ENCODE results near the gene CMC2. TPM values are rescaled to one million over a fixed set of nuclear protein-coding genes. Genes with fewer than 3 reads are reported as not detected.
A peak's percentile ranks its signal among the peaks of the same experiment; 100 is the strongest.

The CMC2 gene
- total and polyA plus RNA-seq, 2 of the 8 experiments (the other 6 are each of a cell fraction or from before 2014, with no cell fraction given): 66.6 to 116 TPM

GRCh38 chr16:80938004-80938878, 68.4 kb downstream of the CMC2 start:
- TF ChIP-seq SRF (IDR thresholded peaks at IDR 0.05; ENCODE audit: low read depth, low read length) (no peak), RFX5 (IDR thresholded peaks at IDR 0.05; ENCODE audit: borderline replicate concordance, low read depth, low read length) (no peak), TCF12 (IDR thresholded peaks at IDR 0.05; ENCODE audit: low read depth, low read length) (peak; percentile 71; the same call in 1 of the 2 replicates)
- no peak for DNase-seq (ENCODE audit: low read depth in 1 of 2, low spot score in 2 of 2)
- no peak for FAIRE-seq
- no peaks in the 10 kb centered on the region for H3K23me2 ChIP-seq (ENCODE audit: low read depth, low read length)
- no peaks in the 10 kb centered on the region; the same call in 1 of the 2 replicates for H3K79me1 ChIP-seq (ENCODE audit: low read depth, low read length)
- 78% methylated on average over 15 of the region's 15 CpGs; no CpG with 5 or more reads in 1 of the 2 experiments for WGBS, 2 experiments (ENCODE audit: extremely low coverage in 1 of 2, insufficient coverage in 1 of 2, insufficient read length in 1 of 2, insufficient replicate concordance in 2 of 2, low coverage in 1 of 2, low lambda C conversion rate in 2 of 2, missing lambda C conversion rate in 1 of 2)
- H3K4me3 ChIP-seq (ENCODE audit: extremely low read depth in 1 of 4, insufficient read depth in 2 of 4, low read depth in 3 of 4, low read length in 4 of 4): no peak overlapping the region
- ChIA-PET POLR2A (ENCODE audit: partially characterized antibody) (interaction anchor here (0.8 to 1.3 kb wide), 2 partner anchors 69 to 73 kb away, joined by 3 read pairs; partner anchors contain the start of genes CENPN and CMC2), CTCF (ENCODE audit: partially characterized antibody) (interaction anchor here (0.8 to 3.8 kb wide), 2 partner anchors 10 to 159 kb away, joined by 3 to 26 read pairs; no protein-coding TSS in a partner anchor)
- no peak overlapping the region for H4K8ac ChIP-seq (ENCODE audit: extremely low read depth, insufficient read depth, low read length)
- no peak overlapping the region for H2BK20ac ChIP-seq (ENCODE audit: low read length)
- no peak overlapping the region for H3K23ac ChIP-seq (ENCODE audit: insufficient read length)
- no peak overlapping the region for H3K9ac ChIP-seq (replicated peaks in 1 of 4; ENCODE audit: extremely low read depth in 1 of 4, low read depth in 3 of 4, low read length in 3 of 4)
- H3K36me3 ChIP-seq (ENCODE audit: control insufficient read depth in 2 of 4, insufficient read depth in 4 of 4, low read length in 3 of 4): no peaks in the 10 kb centered on the region
- no peaks in the 10 kb centered on the region for H3K9me3 ChIP-seq (ENCODE audit: insufficient read depth in 2 of 2, low read depth in 1 of 2, low read length in 1 of 2)
- H3K18ac ChIP-seq (ENCODE audit: extremely low read depth, low read length): no peak overlapping the region
- no peak overlapping the region for H2AFZ ChIP-seq (ENCODE audit: low read length)
- no peak overlapping the region for H3K4ac ChIP-seq (replicated peaks; ENCODE audit: insufficient read length, low read depth, low read length)
- no peaks in the 10 kb centered on the region for H3K79me2 ChIP-seq (ENCODE audit: control insufficient read depth in 1 of 2, insufficient read depth in 2 of 2, low read length in 2 of 2)
- H2BK12ac ChIP-seq (ENCODE audit: low read depth, low read length): no peak overlapping the region
- no peak overlapping the region for H4K5ac ChIP-seq (ENCODE audit: insufficient read length, low read depth, low read length)
- peaks cover 0 to 13% (median 9%) of the 10 kb centered on the region in 4 experiments; a peak in 5 of 7 replicates for H3K27me3 ChIP-seq (replicated peaks in 1 of 4; ENCODE audit: control insufficient read depth in 3 of 4, extremely low read depth in 1 of 4, insufficient read depth in 3 of 4, low read length in 3 of 4)
- H4K20me1 ChIP-seq (replicated peaks in 1 of 2; ENCODE audit: control insufficient read depth in 1 of 2, insufficient read depth in 2 of 2, low read length in 2 of 2): no peaks in the 10 kb centered on the region
- H2BK5ac ChIP-seq (ENCODE audit: low read depth, low read length): no peak overlapping the region
- H2AK5ac ChIP-seq (ENCODE audit: low read depth, low read length): 0 out of 2 replicates have a peak overlapping the region, but pooled peaks have one; percentile 5
- H3K56ac ChIP-seq (replicated peaks; ENCODE audit: insufficient read length, low read depth, low read length): no peak overlapping the region
- 0 out of 2 replicates have a peak overlapping the region, but pooled peaks have one; percentile 12 for H3K27ac ChIP-seq (ENCODE audit: low read depth, low read length)
- no peak overlapping the region for H4K91ac ChIP-seq (replicated peaks; ENCODE audit: insufficient read length, low read length)
- peaks cover 0 to 9% (median 4%) of the 10 kb centered on the region in 4 experiments; a peak in 4 of 7 replicates for H3K4me1 ChIP-seq (replicated peaks in 1 of 4; ENCODE audit: control insufficient read depth in 3 of 4, insufficient read depth in 4 of 4, low read length in 3 of 4)
- H3K14ac ChIP-seq (ENCODE audit: insufficient read length): no peak overlapping the region
- no peak overlapping the region for H2BK15ac ChIP-seq (ENCODE audit: low read length)
- no peak overlapping the region for H2BK120ac ChIP-seq (replicated peaks; ENCODE audit: low read depth, low read length)
- H3K4me2 ChIP-seq (ENCODE audit: insufficient read depth in 1 of 2, low read depth in 2 of 2, low read length in 2 of 2): peak overlapping the region in 1 of 2 experiments; percentile 4; a peak in 1 of 4 replicates
